Mesendoderm (in vitro differentiated cells): ENCODE results near the gene NCAPG2.

Experiments
- DNase-seq: peaks from one replicate; pipeline ENCODE4 v3.0.0; 2013
- H2AK5ac ChIP-seq: 2 replicates; pipeline ENCODE4 v1.6.1; 2013; ENCODE audit warnings: low read length, inconsistent platforms
- H2BK120ac ChIP-seq: 2 replicates; pipeline ENCODE4 v1.6.1; 2013; ENCODE audit warnings: low read depth, mild to moderate bottlenecking, low read length, moderate library complexity, mixed read lengths
- H2BK15ac ChIP-seq: replicated peaks from 2 replicates; pipeline ENCODE4 v1.6.1; 2013; ENCODE audit warnings: low read depth, mild to moderate bottlenecking, moderate library complexity
- H2BK5ac ChIP-seq: 2 replicates; pipeline ENCODE4 v1.6.1; 2013; ENCODE audit warnings: low read length, inconsistent platforms
- H3K18ac ChIP-seq: 2 replicates; pipeline ENCODE4 v1.6.1; 2013; ENCODE audit warnings: mild to moderate bottlenecking, low read length, mixed read lengths
- H3K23ac ChIP-seq: one replicate; pipeline ENCODE4 v1.6.1; 2013; ENCODE audit warnings: low read length
- H3K27ac ChIP-seq: 2 replicates; pipeline ENCODE4 v1.5.1; 2013; ENCODE audit warnings: low read depth, mild to moderate bottlenecking, inconsistent platforms, low read length, moderate library complexity
- H3K27me3 ChIP-seq: 2 replicates; pipeline ENCODE4 v1.6.1; 2013; ENCODE audit warnings: low read length, control low read depth, mild to moderate bottlenecking, inconsistent platforms; ENCODE audit not compliant: insufficient read depth, poor library complexity
- H3K36me3 ChIP-seq: 2 replicates; pipeline ENCODE4 v1.6.1; 2013; ENCODE audit warnings: low read length, inconsistent platforms; ENCODE audit not compliant: control insufficient read depth, insufficient read depth
- H3K4ac ChIP-seq: one replicate; pipeline ENCODE4 v1.6.1; 2013; ENCODE audit warnings: low read depth, mild to moderate bottlenecking, low read length, moderate library complexity
- H3K4me1 ChIP-seq: 2 replicates; pipeline ENCODE4 v1.6.1; 2013; ENCODE audit warnings: low read depth, low read length, inconsistent platforms; ENCODE audit not compliant: control insufficient read depth
- H3K4me2 ChIP-seq: 2 replicates; pipeline ENCODE4 v1.6.1; 2013; ENCODE audit warnings: low read length
- H3K4me3 ChIP-seq: 2 replicates; pipeline ENCODE4 v1.5.1; 2013; ENCODE audit warnings: mild to moderate bottlenecking, low read length
- H3K56ac ChIP-seq: one replicate; pipeline ENCODE4 v1.6.1; 2013; ENCODE audit warnings: low read length
- H3K79me1 ChIP-seq: 2 replicates; pipeline ENCODE4 v1.6.1; 2013; ENCODE audit warnings: low read length, inconsistent platforms
- H3K79me2 ChIP-seq: 2 replicates; pipeline ENCODE4 v1.6.1; 2013; ENCODE audit warnings: mild to moderate bottlenecking, low read length; ENCODE audit not compliant: control insufficient read depth, insufficient read depth
- H3K9ac ChIP-seq: 2 replicates; pipeline ENCODE4 v1.6.1; 2013; ENCODE audit warnings: low read length, inconsistent platforms
- H4K5ac ChIP-seq: one replicate; pipeline ENCODE4 v1.6.1; 2013; ENCODE audit warnings: low read length
- H4K8ac ChIP-seq: one replicate; pipeline ENCODE4 v1.6.1; 2013; ENCODE audit warnings: low read depth, mild to moderate bottlenecking, control low read depth, low read length, moderate library complexity
- WGBS: extraction: QIAGEN DNeasy Blood & Tissue Kit; methylation state at CpG from one replicate; pipeline ENCODE4 v1.1.7; 2013; ENCODE audit warnings: low lambda C conversion rate, missing lambda C conversion rate; ENCODE audit not compliant: insufficient coverage; ENCODE audit errors: extremely low coverage; 5-methylcytosine and 5-hydroxymethylcytosine counted together

The NCAPG2 gene

GRCh38 chr7:158727690-158728089 is 23.1 kb upstream of the NCAPG2 start:
- Histone ChIP-seq H3K36me3 (no peaks in the 10 kb centered on the region), H3K18ac (no peak overlapping the region), H3K23ac (no peak overlapping the region), H3K56ac (no peak overlapping the region), H2BK5ac (no peak overlapping the region), H3K4me1 (no peaks in the 10 kb centered on the region), H4K5ac (no peak overlapping the region), H4K8ac (no peak overlapping the region), H3K9ac (no peak overlapping the region), H2AK5ac (no peak overlapping the region), H3K4me2 (no peak overlapping the region), H3K27me3 (no peaks in the 10 kb centered on the region), H2BK15ac (no peak overlapping the region), H2BK120ac (no peak overlapping the region), H3K79me2 (no peaks in the 10 kb centered on the region), H3K27ac (no peak overlapping the region), H3K79me1 (no peaks in the 10 kb centered on the region), H3K4ac (no peak overlapping the region), H3K4me3 (no peak overlapping the region)
- no CpG with 5 or more reads among the region's 5 CpGs for WGBS
- no peak for DNase-seq

DNA sequence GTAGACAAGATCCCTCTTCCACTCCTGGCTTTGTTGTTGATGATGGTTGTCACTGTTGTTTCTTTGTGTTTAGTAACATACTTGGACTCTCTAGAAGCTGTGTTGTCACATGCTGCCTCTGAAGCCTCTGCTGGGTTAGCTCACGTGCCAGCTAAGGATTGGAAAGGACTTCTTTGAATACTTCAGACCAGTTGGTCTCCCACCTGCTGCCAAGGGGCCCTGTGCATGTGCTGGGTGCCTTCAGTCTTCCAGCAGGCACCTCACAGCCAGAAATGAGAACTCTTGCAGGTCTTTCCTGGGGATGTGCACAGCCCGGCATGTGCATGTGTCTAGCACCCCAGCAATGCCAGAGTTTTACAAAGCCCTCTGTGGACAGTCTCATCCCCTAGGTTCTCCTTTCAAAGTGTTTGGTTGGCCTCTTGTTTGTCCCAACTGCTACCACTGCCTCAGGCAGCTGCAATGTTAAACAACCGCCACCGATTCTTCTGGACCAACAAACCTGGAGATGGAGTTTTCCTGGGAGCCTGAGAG is 21.7 kb upstream of the NCAPG2 start:
- H3K27ac ChIP-seq: no peak overlapping the region
- H2AK5ac ChIP-seq: no peak overlapping the region
- H3K4me2 ChIP-seq: no peak overlapping the region
- DNase-seq: no peak
- no peak overlapping the region for H3K4ac ChIP-seq
- no CpG with 5 or more reads among the region's 4 CpGs for WGBS
- H3K27me3 ChIP-seq: no peaks in the 10 kb centered on the region
- H2BK15ac ChIP-seq: no peak overlapping the region
- no peak overlapping the region for H3K4me3 ChIP-seq
- H3K18ac ChIP-seq: no peak overlapping the region
- no peak overlapping the region for H2BK120ac ChIP-seq
- no peak overlapping the region for H3K9ac ChIP-seq
- no peak overlapping the region for H4K8ac ChIP-seq
- H4K5ac ChIP-seq: no peak overlapping the region
- H3K4me1 ChIP-seq: no peaks in the 10 kb centered on the region
- no peak overlapping the region for H2BK5ac ChIP-seq
- H3K56ac ChIP-seq: no peak overlapping the region
- no peaks in the 10 kb centered on the region for H3K79me2 ChIP-seq
- H3K79me1 ChIP-seq: no peaks in the 10 kb centered on the region
- H3K23ac ChIP-seq: no peak overlapping the region
- no peaks in the 10 kb centered on the region for H3K36me3 ChIP-seq

DNA sequence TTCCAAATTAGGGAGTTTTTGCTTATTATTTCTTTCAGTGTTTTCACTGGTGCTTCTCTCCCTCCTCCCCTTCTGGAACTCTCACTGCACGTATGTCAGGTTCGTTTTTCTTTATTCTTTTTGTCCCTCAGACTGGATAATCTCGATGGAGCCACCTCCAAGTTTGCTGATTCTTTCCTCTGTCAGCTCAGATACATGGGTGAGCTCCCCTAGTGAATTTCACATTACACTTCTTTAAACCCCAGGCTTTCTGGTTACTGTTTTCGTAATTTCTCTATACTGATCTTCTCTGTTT is 20.8 kb upstream of the NCAPG2 start:
- no peak overlapping the region for H3K4me3 ChIP-seq
- no peak overlapping the region for H4K5ac ChIP-seq
- no peaks in the 10 kb centered on the region for H3K79me1 ChIP-seq
- no CpG with 5 or more reads among the region's 4 CpGs for WGBS
- no peak overlapping the region for H3K4me2 ChIP-seq
- no peaks in the 10 kb centered on the region for H3K36me3 ChIP-seq
- no peak overlapping the region for H4K8ac ChIP-seq
- no peak overlapping the region for H2BK5ac ChIP-seq
- H3K23ac ChIP-seq: no peak overlapping the region
- H3K4me1 ChIP-seq: no peaks in the 10 kb centered on the region
- H3K79me2 ChIP-seq: no peaks in the 10 kb centered on the region
- no peak overlapping the region for H2BK15ac ChIP-seq
- H3K4ac ChIP-seq: no peak overlapping the region
- H2BK120ac ChIP-seq: no peak overlapping the region
- no peak for DNase-seq
- H2AK5ac ChIP-seq: no peak overlapping the region
- no peak overlapping the region for H3K18ac ChIP-seq
- H3K9ac ChIP-seq: no peak overlapping the region
- H3K27me3 ChIP-seq: no peaks in the 10 kb centered on the region
- H3K56ac ChIP-seq: no peak overlapping the region
- no peak overlapping the region for H3K27ac ChIP-seq

- Histone ChIP-seq H3K27me3 (no peaks in the 10 kb centered on the region), H3K4me2 (no peak overlapping the region), H3K4ac (no peak overlapping the region), H3K79me2 (no peaks in the 10 kb centered on the region), H3K9ac (no peak overlapping the region), H2BK5ac (no peak overlapping the region), H2BK120ac (no peak overlapping the region), H3K23ac (no peak overlapping the region), H3K18ac (no peak overlapping the region), H3K36me3 (no peaks in the 10 kb centered on the region), H3K79me1 (no peaks in the 10 kb centered on the region), H4K5ac (no peak overlapping the region), H3K4me1 (no peaks in the 10 kb centered on the region), H3K4me3 (no peak overlapping the region), H3K56ac (no peak overlapping the region), H2AK5ac (no peak overlapping the region), H3K27ac (no peak overlapping the region), H4K8ac (no peak overlapping the region), H2BK15ac (no peak overlapping the region)
- WGBS: no CpG with 5 or more reads among the region's 21 CpGs
- no peak for DNase-seq
These were observed 20.3 kb upstream of the NCAPG2 start for GRCh38 chr7:158724658-158725505.

- H3K4me2 ChIP-seq: no peak overlapping the region
- H2AK5ac ChIP-seq: no peak overlapping the region
- H3K36me3 ChIP-seq: no peaks in the 10 kb centered on the region
- no peak overlapping the region for H2BK120ac ChIP-seq
- H3K79me1 ChIP-seq: no peaks in the 10 kb centered on the region
- H4K5ac ChIP-seq: no peak overlapping the region
- H2BK15ac ChIP-seq: no peak overlapping the region
- H3K9ac ChIP-seq: no peak overlapping the region
- H3K4ac ChIP-seq: no peak overlapping the region
- no peak overlapping the region for H3K4me3 ChIP-seq
- H3K23ac ChIP-seq: no peak overlapping the region
- no peaks in the 10 kb centered on the region for H3K27me3 ChIP-seq
- no peak overlapping the region for H4K8ac ChIP-seq
- no peaks in the 10 kb centered on the region for H3K4me1 ChIP-seq
- H3K27ac ChIP-seq: no peak overlapping the region
- WGBS: no CpG with 5 or more reads among the region's 12 CpGs
- no peaks in the 10 kb centered on the region for H3K79me2 ChIP-seq
- H2BK5ac ChIP-seq: no peak overlapping the region
- no peak overlapping the region for H3K56ac ChIP-seq
- H3K18ac ChIP-seq: no peak overlapping the region
- DNase-seq: no peak
These were observed 19.2 kb upstream of the NCAPG2 start for GRCh38 chr7:158723714-158724385.
